ENCODE results near the gene FRK. TPM values are rescaled to one million over a fixed set of nuclear protein-coding genes. Genes with fewer than 3 reads are reported as not detected.
"Not testable (repeated sequence)": the region's sequence is repeated elsewhere in the genome, so short reads cannot be mapped to it uniquely, and the experiment has no call there.

FRK gene
- total RNA-seq, 2 donors from 2014 or later = 16.0 to 20.0 TPM

DNA sequence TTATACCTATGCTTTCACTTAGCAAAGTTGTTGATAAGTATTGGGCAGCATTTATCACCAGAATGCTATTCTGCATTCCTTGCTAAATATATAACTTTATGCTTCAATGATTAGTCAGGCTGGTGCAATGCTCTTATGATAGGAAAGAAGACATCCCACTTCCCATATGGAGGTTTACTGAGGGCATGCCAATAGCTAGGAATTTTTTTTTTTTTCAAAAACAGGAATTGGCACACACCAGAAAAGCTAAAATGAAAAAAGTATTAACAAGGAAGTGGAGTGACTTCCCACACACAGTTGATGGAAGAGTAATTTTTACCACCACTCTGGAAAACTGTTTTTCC, 90.8 kb downstream of the FRK start:
- no peak for ATAC-seq (ENCODE audit: insufficient number of reproducible peaks, low FRiP score, low read depth)
- peak overlapping the region in 1 of 2 donors; percentile 9 for H3K27ac ChIP-seq
- TF ChIP-seq, protein P1, sequence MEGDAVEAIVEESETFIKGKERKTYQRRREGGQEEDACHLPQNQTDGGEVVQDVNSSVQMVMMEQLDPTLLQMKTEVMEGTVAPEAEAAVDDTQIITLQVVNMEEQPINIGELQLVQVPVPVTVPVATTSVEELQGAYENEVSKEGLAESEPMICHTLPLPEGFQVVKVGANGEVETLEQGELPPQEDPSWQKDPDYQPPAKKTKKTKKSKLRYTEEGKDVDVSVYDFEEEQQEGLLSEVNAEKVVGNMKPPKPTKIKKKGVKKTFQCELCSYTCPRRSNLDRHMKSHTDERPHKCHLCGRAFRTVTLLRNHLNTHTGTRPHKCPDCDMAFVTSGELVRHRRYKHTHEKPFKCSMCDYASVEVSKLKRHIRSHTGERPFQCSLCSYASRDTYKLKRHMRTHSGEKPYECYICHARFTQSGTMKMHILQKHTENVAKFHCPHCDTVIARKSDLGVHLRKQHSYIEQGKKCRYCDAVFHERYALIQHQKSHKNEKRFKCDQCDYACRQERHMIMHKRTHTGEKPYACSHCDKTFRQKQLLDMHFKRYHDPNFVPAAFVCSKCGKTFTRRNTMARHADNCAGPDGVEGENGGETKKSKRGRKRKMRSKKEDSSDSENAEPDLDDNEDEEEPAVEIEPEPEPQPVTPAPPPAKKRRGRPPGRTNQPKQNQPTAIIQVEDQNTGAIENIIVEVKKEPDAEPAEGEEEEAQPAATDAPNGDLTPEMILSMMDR (IDR thresholded peaks at IDR 0.05) = no peak
- H3K4me3 ChIP-seq = no peak overlapping the region
- H3K9me3 ChIP-seq = no peaks in the 10 kb centered on the region
- no peak for DNase-seq (ENCODE audit: low spot score)
- H3K27me3 ChIP-seq (replicated peaks; ENCODE audit: insufficient read depth) = no peaks in the 10 kb centered on the region
- peaks cover 8% of the 10 kb centered on the region for H3K36me3 ChIP-seq
- peaks cover 0 to 28% of the 10 kb centered on the region in 2 donors for H3K4me1 ChIP-seq (ENCODE audit: control insufficient read depth in 1 of 2, low read depth in 2 of 2)

DNA sequence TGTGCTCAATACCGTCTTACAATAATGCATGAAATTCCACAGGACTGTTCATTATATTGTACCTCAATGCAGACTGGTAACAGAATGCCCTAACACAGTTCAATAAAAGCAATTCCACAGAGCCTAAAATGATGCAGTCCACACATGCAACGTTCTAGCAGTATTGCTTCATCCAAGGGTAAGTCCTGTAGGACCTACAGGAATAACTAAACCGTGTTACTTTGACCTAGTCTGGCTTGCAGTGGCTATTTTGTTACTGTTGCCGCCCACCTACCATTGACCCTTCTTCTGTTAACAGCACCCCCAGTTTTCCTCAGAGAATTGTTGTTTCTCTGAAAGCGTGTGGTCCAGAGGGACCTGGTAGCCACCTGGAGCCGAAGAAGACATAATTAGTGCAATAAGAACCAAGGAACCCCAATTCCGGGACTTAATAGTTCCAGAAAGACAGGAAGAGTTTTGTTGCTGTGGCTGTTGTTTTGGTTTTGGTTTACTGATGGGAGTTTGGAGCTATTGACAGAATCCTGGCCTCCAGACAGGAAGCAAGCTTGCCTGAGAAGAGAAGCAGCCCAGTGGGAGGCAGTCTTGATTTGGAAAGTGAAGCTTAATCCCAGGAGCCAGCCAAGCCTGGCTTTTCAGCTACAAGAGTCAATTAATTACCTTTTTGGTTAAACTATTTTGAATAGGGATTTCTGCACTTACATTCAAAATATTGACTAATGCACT, 91.3 kb downstream of the FRK start:
- Histone ChIP-seq H3K36me3 (peaks cover 8% of the 10 kb centered on the region), H3K4me3 (no peak overlapping the region), H3K27me3 (replicated peaks; ENCODE audit: insufficient read depth) (no peaks in the 10 kb centered on the region), H3K27ac (peak overlapping the region; percentile 1 to 9), H3K9me3 (no peaks in the 10 kb centered on the region), H3K4me1 (ENCODE audit: control insufficient read depth in 1 of 2, low read depth in 2 of 2) (peaks cover 0 to 28% of the 10 kb centered on the region in 2 donors)
- no peak for ATAC-seq (ENCODE audit: insufficient number of reproducible peaks, low FRiP score, low read depth)
- no peak for DNase-seq (ENCODE audit: low spot score)
- TF ChIP-seq, protein P1 (IDR thresholded peaks at IDR 0.05) = no peak

DNA sequence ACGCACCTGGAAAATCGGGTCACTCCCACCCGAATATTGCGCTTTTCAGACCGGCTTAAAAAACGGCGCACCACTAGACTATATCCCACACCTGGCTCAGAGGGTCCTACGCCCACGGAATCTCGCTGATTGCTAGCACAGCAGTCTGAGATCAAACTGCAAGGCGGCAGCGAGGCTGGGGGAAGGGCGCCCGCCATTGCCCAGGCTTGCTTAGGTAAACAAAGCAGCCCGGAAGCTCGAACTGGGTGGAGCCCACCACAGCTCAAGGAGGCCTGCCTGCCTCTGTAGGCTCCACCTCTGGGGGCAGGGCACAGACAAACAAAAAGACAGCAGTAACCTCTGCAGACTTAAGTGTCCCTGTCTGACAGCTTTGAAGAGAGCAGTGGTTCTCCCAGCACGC, 100.4 kb downstream of the FRK start:
- not testable (repeated sequence) for DNase-seq (ENCODE audit: low spot score); ATAC-seq (ENCODE audit: insufficient number of reproducible peaks, low FRiP score, low read depth); H3K9me3 ChIP-seq; H3K36me3 ChIP-seq; H3K4me1 ChIP-seq (ENCODE audit: control insufficient read depth in 1 of 2, low read depth in 2 of 2); H3K27ac ChIP-seq; H3K27me3 ChIP-seq (replicated peaks; ENCODE audit: insufficient read depth); H3K4me3 ChIP-seq

DNA sequence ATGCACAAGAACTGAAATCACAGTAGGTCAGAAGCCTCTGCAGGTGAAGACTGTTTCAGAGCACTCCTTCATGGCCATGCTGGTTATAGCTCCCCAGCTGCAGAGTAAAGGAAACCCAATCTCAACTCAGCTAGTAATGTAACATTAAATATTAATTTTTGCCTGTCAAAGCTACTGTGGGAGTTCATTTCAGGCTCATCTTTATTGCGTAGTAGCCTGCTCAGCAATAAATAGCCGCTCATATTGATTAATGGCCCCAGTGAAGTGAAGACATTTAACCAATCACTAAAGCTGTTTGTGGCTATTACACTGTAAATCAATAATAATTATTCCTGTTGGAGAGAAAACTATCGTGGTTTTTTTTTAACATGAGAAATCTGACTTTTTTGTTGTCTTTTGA, 101.7 kb downstream of the FRK start:
- Histone ChIP-seq H3K9me3 (no peaks in the 10 kb centered on the region), H3K27me3 (replicated peaks; ENCODE audit: insufficient read depth) (no peaks in the 10 kb centered on the region), H3K4me1 (ENCODE audit: control insufficient read depth in 1 of 2, low read depth in 2 of 2) (peaks cover 0 to 2% of the 10 kb centered on the region in 2 donors), H3K4me3 (no peak overlapping the region), H3K36me3 (peaks cover 3% of the 10 kb centered on the region), H3K27ac (no peak overlapping the region)
- TF ChIP-seq, protein P1 (IDR thresholded peaks at IDR 0.05) = no peak
- ATAC-seq (ENCODE audit: insufficient number of reproducible peaks, low FRiP score, low read depth) (no peak), DNase-seq (ENCODE audit: low spot score) (no peak)

DNA sequence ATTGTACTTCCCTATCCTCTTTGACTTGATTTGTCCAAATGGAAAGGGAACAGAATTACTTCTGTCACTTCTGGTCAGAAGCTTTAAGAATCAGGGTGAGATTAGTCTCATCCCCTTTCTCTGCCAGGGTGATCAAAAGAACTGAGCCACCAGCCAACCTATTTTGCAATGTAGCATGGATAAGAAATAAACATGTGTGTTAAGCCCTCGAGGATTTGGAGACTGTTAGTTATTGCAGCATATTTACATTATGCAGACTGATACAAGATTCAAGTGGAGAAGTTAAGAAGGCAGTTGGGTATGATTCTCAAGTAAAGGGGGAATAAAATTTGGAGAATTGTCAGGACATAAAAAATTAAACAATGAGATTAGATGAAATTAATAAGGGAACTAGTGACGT, 106.0 kb downstream of the FRK start:
- peaks cover 3% of the 10 kb centered on the region for H3K36me3 ChIP-seq
- no peak overlapping the region for H3K27ac ChIP-seq
- ATAC-seq (ENCODE audit: insufficient number of reproducible peaks, low FRiP score, low read depth) = no peak
- no peaks in the 10 kb centered on the region for H3K27me3 ChIP-seq (replicated peaks; ENCODE audit: insufficient read depth)
- H3K4me3 ChIP-seq = no peak overlapping the region
- DNase-seq (ENCODE audit: low spot score) = no peak
- H3K4me1 ChIP-seq (ENCODE audit: control insufficient read depth in 1 of 2, low read depth in 2 of 2) = peaks cover 0 to 2% of the 10 kb centered on the region in 2 donors
- no peaks in the 10 kb centered on the region for H3K9me3 ChIP-seq
- TF ChIP-seq, protein P1 (IDR thresholded peaks at IDR 0.05) = no peak

DNA sequence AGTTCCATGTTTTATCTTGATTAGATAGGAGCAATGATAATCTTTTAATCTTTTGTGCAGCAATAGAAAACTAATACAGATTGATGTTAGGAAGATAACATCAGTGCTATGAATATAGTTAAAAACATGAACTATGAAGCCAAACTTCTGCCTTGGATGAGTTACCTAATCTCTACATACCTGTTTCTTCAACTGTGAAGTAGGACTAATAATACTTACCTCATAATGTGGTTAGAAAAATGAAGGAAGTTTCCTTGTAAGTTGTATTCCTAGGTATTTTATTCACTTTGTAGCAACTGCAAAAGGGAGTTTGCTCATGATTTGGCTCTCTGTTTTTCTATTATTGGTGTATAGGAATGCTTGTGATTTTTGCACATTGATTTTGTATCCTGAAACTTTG, 111.9 kb downstream of the FRK start:
- ATAC-seq (ENCODE audit: insufficient number of reproducible peaks, low FRiP score, low read depth) (no peak), DNase-seq (ENCODE audit: low spot score) (no peak)

More for the DNA sequence above, 111.9 kb downstream of the FRK start:
- no peak overlapping the region for H3K4me3 ChIP-seq
- H3K27ac ChIP-seq = no peak overlapping the region
- H3K27me3 ChIP-seq (replicated peaks; ENCODE audit: insufficient read depth) = no peaks in the 10 kb centered on the region
- H3K9me3 ChIP-seq = no peaks in the 10 kb centered on the region
- TF ChIP-seq, protein P1 (IDR thresholded peaks at IDR 0.05) = no peak
- H3K36me3 ChIP-seq = peaks cover 5% of the 10 kb centered on the region
- no peaks in the 10 kb centered on the region for H3K4me1 ChIP-seq (ENCODE audit: control insufficient read depth in 1 of 2, low read depth in 2 of 2)
